ENCODE results near the gene DCAF6.

The DCAF6 gene

DNA sequence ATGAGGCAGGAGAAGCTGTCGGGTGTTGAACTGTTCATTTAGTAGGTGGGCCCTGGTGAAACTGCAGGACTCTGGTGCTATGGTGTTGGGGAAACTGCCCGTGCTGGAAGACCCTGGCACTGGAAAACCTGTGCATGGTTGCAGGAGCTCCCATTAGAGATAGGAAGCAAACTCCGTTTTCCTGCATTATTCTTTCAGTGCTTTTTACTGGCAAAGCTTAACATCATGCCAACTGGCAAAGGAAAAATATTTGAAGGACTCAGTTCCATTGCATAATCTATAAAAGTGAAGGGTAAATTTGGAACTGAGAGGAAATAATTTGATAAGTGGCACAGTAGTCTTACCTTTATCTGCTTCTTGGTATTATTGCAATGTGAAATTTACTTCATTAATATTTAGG, 32.1 kb downstream of the DCAF6 start:
- no peak for DNase-seq (ENCODE audit: low spot score)

DNA sequence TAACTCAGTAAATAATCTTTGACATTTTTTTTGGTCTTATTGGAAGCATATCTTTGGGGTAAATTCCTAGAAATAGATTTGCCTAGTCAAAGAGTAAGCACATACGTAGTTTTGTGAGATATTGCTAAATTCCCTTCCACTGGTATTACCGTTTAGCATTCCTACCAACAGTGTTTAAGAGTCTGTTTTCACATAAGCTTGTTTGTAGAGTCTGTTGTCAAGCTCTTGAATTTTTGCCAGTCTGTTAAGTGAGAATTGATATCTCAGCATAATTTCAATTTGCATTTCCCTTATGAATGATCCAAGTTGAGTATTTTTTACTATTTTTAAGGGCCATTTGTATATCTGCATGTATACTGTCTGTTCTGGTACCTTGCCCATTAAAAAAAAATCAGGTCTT, 37.3 kb downstream of the DCAF6 start:
- DNase-seq (ENCODE audit: low spot score): no peak

DNA sequence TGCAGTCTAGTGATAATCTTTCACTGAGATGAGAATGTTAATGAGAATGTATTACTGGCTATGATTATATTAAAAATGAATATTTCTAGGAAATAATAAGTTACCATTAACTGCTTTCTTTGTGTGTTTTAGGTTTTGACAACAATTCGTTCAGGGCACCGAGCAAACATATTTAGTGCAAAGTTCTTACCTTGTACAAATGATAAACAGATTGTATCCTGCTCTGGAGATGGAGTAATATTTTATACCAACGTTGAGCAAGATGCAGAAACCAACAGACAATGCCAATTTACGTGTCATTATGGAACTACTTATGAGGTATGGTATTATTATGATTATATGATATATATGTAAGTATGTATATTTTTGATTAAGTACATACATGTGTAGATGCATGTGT, 38.2 kb downstream of the DCAF6 start:
- no peak for DNase-seq (ENCODE audit: low spot score)

DNA sequence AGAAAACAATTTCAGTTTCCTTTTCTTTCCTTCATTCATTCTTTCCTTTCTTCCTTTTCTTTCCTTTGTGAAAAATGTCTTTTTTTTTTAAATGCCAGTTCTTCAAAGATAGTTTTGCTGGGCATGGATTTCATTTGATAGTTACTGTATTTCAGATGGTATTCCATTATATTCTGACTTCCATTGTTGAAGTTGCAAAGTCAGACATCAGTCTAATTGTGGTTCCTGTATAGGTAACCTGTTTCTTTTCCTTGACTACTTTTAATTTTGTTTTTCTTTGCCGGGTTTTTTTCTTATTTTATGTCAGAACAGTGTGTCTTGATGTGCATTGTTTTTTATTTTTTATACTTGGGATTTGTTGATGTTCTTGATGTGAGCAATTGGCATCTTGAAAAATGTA, 40.8 kb downstream of the DCAF6 start:
- DNase-seq (ENCODE audit: low spot score): no peak

DNA sequence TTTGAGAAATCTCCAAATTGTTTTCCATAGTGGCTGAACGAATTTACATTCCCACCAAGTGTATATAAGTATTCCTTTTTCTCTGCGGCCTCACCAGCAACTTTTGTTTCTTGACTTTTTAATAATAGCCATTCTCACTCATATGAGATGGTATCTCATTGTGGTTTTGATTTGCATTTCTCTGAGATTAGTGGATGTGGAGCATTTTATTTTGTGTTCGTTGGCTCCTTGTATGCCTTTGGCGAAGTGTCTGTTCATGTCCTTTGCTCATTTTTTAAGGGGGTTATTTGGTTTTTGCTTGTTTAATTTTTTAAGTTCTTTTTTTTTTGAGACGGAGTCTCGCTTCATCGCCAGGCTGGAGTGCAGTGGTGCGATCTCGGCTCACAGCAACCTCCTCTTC, 45.5 kb downstream of the DCAF6 start:
- DNase-seq (ENCODE audit: low spot score): no peak

DNA sequence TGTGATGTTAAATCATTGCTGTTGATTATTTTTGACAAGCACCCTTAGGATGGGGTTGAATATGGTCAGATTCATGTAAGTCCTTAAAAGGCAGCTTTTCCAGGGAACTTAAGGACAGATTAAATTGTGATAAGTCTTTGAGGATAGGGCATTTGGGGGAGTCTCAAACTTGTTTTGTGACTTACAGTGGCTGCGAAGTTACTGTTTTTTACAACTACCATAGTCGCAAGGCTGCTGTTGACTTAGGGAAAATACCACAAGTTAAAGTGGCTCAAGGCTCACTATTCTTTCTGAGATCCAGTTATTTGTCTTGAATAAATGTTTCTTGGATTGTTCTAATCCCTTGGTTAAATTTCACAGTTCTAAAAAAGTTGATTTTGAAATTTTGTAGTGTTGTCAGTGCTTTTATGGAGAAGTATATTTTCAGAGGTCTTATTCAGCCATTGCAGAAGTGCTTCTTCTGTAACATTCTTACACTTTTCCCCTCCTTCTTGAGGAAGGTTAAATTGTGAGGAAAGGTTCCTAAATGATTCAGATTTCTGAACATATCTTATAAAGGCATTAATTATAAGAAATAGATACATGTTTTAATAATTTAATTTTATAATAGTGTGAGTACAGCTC, 47.4 kb downstream of the DCAF6 start:
- no peak for DNase-seq (ENCODE audit: low spot score)

DNA sequence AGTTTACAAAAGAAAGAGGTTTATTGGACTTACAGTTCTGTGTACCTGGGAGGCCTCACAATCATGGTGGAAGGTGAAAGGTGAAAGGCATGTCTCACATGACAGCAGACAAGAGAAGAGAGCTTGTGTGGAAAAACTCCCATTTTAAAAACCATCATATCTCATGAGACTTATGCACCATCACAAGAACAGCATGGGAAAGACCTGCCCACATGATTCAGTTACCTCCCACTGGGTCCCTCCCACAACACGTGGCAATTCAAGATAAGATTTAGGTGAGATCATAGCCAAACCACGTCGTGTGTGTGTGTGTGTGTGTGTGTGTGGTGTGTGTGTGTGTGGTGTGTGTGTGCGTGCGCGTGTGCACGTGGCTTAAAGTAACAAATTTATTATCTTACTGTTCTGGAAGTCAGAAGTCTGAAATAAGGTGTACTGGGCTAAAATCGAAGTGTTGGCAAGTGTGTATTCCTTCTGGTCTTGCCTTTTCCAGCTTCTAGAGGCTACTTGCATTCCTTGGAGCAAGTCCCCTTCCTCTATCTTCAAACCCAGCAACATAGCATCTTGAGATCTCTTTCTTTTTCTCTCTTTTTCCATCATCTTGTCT, 48.5 kb downstream of the DCAF6 start:
- DNase-seq (ENCODE audit: low spot score): peak; percentile 79

DNA sequence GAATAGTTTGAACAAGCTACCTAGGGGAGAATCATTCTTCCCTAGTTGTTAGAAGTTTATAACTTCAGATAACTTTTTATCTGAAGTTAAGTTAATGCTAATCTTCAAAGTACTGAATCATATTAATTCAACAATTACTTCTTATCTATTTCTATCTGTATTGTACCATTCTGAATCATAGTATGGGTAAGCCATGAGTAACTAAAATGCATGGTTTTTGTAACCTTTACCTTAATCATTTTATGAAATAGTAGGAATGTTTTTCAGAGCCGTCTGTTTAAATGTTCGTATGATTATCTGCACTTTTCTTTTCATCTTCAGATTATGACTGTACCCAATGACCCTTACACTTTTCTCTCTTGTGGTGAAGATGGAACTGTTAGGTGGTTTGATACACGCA, 50.7 kb downstream of the DCAF6 start:
- no peak for DNase-seq (ENCODE audit: low spot score)

DNA sequence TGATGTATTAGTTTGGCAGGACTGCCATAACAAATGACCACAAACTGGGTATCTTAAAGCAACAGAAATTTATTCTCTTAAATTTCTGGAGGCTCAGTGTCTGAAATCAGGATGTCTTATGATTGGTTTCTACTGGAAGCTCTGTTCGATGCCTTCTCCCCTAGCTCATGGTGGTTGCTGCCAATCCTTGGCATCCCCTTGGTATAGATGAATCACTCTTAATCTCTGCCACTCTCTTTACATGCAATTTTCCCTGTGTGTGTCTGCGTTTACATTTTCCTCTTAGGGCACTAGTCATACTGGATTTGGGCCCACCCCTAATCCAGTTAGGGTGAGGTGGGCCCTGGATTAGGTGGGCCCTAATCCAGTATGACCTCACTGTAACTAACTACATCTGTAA, 55.1 kb downstream of the DCAF6 start:
- no peak for DNase-seq (ENCODE audit: low spot score)

DNA sequence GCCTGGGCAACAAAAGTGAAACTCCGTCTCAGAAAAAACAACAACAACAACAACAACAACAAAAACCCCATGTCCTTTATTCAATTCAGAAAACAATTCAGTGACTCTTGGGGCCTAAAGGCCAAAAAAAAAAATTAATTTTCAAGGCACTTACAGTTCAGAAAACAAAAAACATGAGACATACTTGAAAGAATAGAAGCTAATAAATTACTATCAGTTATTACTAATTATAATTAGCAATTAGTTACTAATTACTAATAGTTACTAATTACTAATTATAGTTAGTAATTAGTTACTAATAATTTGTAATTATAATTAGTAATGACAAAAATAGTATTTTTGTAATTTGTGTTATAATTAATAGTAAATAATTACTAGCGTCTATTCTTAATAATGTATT, 57.2 kb downstream of the DCAF6 start:
- DNase-seq (ENCODE audit: low spot score): no peak

DNA sequence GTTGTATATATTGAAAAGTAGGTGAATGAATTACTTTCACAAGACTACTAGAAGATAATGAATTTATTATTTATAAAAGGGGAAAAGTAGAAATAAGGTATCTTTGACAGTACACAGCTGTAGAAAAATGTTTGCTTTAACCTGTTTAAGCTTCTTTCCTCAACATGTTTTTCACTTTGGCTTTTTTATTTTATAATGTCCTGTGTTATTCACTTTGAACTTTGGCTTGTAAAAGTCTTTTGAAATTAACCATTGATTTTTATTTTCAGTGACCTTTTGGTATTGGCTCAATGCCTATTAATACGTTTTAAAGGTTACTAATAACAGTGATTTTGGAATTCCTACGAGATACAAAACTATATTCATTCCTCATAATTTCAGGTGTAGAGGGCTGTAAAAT, 58.1 kb downstream of the DCAF6 start:
- no peak for DNase-seq (ENCODE audit: low spot score)

DNA sequence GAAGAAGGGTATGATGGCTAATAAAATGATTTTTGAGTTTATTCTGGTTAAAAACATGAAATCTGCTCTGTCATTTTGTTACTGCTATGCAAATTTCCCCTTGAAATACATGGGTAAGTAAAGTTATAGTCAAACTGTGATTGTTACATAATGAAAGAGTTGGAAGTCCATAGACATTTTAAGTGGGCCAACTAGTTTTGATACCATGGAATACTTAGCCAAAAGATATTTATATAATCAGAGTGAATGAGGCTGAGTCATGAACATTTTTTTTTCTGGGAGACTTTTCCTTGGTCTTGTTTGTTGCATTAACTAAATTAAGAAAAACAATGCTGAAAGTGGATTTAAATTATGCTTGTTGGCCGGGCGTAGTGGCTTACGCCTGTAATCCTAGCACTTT, 58.6 kb downstream of the DCAF6 start:
- DNase-seq (ENCODE audit: low spot score): no peak

DNA sequence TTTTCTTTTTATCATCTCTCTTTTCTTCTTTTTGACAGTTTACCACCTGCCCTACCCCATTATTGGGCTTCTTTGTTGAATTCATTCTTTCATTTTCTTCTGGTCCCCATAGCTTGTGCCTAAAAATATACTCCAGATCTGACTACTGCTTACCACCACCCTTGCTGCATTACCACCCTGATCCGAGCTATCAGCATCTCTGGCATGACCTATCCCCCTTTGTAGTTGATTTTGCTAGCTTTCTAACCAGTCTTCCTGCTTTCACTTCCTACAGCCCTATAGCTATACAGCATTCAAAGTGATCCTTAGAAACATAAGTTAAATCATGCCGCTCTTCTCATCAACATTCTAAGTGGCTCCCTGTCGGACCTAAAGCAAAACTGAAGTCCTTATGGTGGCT, 59.8 kb downstream of the DCAF6 start:
- DNase-seq (ENCODE audit: low spot score): no peak

DNA sequence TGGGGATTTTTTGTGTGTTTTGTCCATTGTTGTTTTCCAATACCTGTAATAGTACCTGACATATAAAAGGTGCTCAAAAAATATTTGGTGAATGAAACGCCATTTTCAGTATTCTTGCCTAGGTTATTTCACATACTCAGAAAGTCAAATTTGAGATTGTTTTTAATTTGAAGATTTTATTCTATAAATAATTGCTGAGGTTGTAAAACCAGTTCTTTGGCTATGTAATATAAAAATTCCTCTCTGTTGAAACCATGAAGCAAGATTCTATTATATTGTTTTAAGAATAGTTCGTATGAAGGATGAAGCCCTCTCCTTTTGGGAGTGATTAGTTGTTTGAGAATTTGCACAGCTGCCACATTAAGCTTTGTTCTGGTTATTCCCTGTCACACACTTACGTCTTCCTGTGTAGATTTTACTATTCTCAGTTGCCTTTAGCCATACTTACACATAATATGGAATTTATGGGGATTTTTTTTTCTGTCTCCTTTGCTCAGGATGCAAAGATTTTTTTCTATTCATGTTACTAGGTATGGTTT, 60.6 kb downstream of the DCAF6 start:
- DNase-seq (ENCODE audit: low spot score): no peak

DNA sequence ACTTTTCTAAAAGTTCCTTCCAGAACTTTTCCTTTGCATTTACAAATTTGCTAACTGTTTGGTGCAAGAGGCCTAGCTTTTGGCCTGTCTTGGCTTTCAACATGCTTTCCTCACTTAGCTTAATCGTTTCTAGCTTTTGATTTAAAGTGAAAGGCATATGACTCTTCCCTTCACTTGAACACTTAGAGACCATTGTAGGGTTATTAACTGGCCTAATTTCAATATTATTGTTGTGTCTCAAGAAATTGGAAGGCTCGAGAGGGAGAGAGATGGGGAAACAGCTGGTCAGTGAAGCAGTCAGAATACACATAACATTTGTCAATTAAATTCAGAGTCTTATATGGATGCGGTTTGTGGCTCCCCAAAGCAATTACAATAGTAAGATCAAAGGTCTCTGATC, 63.4 kb downstream of the DCAF6 start:
- DNase-seq (ENCODE audit: low spot score): no peak

DNA sequence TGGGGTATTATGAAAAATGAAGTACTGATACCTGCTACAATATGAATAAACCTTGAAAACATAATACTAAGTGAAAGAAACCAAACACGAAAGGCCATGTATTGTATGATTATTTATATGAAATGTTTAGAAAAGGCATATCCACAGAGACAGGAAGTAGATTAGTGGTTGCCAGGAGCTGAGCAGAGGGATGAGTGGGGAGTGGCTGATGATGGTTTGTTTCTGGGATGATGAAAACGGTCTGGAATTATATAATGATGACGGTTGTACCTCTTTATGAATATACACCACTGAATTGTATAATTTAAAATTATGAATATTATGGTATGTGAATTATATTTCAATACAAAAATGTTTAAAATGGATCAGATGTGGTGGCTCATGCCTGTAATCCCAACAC, 64.2 kb downstream of the DCAF6 start:
- no peak for DNase-seq (ENCODE audit: low spot score)

DNA sequence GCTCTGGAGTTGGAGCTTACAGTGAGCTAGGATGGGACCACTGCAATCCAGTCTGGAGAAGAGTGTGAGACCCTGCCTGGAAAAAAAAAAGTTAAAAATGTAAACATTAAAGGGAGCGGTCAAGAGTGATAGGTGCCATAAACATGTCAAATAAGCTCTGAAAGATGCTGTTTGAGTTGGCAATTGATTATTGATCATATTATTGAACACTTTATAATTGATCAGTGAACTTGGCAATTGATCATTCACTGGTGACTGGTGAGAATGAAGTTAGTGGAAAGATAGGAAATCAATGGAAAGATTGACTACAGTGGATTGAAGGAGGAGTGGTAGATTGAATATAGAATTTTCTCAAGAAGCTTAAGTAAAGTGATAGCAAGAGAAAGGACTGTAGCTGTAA, 64.7 kb downstream of the DCAF6 start:
- DNase-seq (ENCODE audit: low spot score): no peak

DNA sequence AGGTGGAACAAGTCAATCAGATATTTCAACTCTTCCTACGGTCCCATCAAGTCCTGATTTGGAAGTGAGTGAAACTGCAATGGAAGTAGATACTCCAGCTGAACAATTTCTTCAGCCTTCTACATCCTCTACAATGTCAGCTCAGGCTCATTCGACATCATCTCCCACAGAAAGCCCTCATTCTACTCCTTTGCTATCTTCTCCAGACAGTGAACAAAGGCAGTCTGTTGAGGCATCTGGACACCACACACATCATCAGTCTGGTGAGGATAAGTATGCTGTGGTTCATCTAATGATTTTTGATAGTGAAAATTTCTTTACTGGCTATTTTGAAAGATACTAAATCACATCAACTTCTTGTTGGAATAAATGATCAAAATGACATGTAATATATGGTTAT, 68.0 kb downstream of the DCAF6 start:
- DNase-seq (ENCODE audit: low spot score): no peak

DNA sequence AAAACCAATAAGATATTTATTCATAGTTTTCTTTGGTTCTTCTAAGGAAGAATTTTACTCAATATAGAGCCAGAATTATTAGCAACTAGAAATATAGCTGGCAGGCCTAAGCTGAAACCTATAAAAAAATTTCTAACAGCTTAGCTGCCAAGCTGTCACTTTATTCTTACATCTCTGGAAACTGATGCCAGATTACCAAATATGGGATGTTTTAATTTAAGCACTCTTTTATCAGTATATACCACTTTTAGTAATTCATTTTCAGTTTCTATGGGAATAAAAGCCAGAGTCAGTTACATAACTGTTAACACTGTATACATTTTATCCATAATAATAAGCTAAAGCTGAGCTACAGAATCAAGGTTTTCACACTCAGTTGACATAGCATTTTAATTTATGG, 69.0 kb downstream of the DCAF6 start:
- peak; percentile 31 for DNase-seq (ENCODE audit: low spot score)

DNA sequence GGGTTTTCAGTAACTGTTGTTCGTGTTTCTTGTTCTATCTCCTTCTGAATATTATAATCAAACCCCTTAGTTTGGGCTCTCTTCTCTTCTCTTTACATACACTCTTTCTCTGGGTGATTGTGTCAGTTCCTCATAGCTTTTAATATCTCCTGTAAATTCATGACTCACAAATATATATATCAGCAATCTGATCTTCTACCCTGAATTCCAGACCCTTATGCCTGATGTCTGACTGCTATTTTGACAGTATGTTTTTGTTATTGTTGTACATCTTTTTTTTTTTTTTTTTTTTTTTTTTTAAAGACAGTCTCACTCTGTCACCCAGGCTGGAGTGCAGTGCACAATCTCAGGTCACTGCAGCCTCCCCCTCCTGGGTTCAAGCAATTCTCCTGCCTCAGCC, 71.2 kb downstream of the DCAF6 start:
- DNase-seq (ENCODE audit: low spot score): no peak

DNA sequence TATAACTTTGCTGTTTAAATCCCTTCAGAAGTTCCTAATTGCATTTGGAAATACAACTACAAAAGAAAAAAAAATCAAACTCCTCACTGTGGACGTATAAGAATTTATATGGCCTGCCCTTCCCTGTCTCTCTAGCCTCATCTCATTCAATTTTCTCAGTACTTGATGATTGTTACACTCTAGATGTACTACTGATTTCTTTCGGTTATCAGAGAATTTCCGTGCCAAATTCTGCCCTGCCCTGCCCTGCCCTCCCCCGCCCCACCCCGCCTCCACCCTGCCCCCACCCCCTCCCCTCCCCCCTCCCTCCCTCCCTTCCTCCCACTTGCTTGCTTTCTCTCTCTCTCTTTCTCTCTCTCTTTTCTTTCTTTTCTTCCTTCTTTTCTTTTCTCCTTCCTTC, 72.1 kb downstream of the DCAF6 start:
- no peak for DNase-seq (ENCODE audit: low spot score)

DNA sequence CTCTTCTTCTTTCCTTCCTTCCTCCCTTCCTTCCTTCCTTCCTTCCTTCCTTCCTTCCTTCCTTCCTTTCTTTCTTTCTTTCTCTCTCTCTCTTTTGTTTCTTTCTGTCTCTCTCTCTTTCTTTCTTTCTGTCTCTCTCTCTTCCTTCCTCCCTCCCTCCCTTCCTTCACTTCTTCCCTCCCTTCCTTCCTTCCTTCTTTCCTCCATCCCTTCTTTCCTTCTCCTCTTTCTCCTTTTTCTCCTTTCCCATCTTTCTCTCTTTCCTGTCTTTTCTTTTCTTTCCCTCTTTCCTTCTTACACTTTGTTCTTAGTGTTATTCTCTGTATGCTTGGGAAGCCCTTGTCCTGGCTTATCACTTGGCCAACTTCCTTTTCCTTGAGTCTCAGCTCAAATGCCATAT, 72.8 kb downstream of the DCAF6 start:
- DNase-seq (ENCODE audit: low spot score): no peak

DNA sequence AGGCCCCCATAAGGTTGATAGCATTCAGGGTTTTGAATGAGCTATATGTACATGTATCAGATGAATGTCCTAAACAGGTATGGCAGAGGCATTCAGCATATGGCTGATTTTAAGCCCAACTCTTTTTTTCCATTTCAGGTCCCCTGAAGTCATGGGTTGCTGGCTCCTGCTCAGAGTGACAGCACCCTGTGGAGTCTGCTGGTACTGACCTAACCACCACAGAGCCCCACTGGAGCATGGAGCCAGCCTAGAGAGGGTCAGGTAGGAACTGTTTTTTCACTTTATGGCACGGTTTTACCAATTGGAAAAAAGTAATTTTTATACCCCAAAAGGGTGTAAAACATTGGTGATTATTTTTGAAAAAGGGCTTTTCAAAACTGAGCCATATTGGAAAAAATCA, 82.9 kb downstream of the DCAF6 start:
- no peak for DNase-seq (ENCODE audit: low spot score)

DNA sequence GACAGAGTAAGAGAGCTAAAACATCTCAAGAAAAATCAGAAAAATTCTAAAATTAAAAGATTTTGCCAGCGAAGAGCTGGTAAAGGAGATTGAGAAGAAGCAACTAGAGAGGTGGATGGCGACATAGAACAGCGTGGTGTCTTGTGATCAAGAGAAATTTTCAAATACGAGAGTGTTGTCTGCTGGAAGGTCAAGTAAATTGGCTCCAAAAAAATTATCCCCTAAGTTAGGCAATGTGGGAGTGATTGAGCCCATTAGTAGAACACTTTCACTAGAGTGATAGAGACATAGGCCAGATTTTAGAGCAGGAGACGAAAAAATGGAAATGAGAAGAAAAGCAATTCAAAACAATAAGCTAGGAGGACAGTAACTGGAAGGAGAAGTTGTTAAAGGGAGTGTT, 94.7 kb downstream of the DCAF6 start:
- no peak for DNase-seq (ENCODE audit: low spot score)
